UCSD-AML1 (cell line): ENCODE results near the gene VPS18.

ENCODE experiments used
- DNase-seq: peaks from one replicate; lab custom pipeline; 2025; ENCODE audit not compliant: unreplicated experiment; lab: John Stamatoyannopoulos, UW

The VPS18 gene

DNA sequence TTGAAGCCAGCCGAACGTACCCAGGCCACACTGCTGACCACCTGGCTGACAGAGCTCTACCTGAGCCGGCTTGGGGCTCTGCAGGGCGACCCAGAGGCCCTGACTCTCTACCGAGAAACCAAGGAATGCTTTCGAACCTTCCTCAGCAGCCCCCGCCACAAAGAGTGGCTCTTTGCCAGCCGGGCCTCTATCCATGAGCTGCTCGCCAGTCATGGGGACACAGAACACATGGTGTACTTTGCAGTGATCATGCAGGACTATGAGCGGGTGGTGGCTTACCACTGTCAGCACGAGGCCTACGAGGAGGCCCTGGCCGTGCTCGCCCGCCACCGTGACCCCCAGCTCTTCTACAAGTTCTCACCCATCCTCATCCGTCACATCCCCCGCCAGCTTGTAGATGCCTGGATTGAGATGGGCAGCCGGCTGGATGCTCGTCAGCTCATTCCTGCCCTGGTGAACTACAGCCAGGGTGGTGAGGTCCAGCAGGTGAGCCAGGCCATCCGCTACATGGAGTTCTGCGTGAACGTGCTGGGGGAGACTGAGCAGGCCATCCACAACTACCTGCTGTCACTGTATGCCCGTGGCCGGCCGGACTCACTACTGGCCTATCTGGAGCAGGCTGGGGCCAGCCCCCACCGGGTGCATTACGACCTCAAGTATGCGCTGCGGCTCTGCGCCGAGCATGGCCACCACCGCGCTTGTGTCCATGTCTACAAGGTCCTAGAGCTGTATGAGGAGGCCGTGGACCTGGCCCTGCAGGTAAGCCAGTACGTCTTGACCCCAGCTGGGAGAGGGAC lies 6.2 kb downstream of the VPS18 start:
- no peak for DNase-seq

DNA sequence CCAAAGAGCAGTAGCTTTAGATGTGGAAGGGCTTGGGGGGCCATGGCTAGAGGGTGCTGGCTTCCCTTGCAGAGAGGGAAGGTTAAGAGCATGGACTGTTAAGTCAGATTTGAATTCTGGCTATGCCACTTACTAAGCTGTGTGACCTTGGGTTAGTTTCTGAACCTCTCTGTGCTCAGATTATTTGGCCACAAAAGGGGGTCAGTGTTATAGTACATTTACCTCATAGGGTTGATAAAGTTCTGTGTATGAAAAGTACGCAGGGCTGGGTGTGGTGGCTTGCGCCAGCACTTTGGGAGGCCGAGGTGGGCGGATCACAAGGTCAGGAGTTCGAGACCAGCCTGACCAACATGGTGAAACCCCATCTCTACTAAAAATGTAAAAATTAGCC lies 6.8 kb downstream of the VPS18 start:
- DNase-seq, result no peak

DNA sequence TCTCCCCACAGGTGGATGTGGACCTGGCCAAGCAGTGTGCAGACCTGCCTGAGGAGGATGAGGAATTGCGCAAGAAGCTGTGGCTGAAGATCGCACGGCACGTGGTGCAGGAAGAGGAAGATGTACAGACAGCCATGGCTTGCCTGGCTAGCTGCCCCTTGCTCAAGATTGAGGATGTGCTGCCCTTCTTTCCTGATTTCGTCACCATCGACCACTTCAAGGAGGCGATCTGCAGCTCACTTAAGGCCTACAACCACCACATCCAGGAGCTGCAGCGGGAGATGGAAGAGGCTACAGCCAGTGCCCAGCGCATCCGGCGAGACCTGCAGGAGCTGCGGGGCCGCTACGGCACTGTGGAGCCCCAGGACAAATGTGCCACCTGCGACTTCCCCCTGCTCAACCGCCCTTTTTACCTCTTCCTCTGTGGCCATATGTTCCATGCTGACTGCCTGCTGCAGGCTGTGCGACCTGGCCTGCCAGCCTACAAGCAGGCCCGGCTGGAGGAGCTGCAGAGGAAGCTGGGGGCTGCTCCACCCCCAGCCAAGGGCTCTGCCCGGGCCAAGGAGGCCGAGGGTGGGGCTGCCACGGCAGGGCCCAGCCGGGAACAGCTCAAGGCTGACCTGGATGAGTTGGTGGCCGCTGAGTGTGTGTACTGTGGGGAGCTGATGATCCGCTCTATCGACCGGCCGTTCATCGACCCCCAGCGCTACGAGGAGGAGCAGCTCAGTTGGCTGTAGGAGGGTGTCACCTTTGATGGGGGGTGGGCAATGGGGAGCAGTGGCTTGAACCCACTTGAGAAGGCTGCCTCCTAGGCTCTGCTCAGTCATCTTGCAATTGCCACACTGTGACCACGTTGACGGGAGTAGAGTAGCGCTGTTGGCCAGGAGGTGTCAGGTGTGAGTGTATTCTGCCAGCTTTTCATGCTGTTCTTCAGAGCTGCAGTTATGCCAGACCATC lies 8.6 kb downstream of the VPS18 start:
- DNase-seq, result peak; percentile 32

DNA sequence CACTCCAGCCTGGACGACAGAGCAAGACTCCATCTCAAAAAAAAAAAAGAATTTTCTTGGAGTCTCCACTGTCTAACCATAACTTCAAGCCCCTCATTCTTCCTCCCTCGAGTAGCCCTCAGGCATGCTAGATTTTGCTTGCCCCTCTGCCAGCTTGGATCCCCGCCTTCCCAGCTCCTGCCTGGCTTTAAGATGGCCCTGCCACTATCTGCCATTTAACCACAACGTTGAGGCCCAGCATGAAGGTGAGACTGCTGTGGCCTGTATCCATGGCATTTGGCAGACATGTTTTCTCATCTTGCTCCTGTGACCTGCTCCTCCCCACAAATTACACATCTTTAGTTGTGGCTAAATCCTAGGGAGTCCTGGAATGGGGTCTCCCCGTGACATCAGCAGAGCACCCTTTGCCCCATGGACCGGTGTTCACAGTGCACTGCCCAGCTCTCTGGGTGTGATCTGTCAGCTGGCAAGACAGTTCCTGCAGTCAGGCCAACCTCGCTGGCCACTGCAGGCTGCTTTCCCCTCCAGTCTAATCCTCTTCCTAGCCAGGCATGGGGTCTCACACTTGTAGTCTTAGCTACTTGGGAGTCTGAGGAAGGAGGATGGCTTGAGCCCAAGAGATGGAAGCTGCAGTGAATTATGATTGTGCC lies 10.4 kb downstream of the VPS18 start:
- DNase-seq, result no peak

DNA sequence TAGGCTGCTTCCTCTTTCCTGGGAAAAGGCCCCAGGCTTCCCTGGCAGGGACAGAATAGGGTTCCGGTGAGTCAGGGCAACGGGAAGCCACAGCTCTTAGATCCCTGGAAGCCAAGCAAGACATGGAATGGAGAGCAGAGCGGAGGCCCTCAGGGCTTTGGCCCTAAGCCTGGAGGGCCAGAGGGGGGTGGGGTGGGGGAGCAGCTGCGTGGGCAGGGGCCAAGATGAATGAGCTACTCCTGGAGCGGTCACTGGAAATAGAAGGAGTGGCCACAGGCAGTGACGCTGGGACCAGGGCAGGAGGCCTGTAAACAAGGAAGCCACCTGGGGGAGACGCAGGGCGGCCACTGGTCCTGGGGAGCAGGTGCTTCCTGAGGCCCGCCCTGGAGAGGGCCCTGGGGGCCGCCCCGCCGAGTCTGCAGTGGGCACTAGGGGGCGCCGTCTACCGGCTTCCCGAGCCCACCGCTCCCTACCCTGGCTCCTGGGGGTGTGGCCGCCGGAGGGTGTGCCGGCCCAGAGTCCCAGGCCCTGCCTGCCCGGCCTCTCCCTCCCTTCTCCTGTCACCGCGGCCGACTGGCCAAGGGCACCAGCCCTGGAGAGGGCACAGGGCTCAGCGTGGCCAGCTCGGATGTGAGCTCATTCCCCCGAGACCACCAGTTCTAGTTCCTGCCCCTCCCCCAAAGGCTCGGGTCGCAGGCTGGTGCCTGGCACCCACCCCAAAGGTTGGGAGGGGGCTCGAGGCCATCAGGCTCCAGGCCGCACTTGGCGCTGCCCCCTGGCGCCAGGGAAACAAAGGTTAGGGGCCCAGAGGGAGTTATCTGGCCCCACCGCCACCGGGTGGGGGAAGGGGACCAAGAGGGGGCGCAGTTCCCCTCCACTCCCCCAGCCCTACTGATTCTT lies 12.1 kb downstream of the VPS18 start:
- DNase-seq, result peak; percentile 88

DNA sequence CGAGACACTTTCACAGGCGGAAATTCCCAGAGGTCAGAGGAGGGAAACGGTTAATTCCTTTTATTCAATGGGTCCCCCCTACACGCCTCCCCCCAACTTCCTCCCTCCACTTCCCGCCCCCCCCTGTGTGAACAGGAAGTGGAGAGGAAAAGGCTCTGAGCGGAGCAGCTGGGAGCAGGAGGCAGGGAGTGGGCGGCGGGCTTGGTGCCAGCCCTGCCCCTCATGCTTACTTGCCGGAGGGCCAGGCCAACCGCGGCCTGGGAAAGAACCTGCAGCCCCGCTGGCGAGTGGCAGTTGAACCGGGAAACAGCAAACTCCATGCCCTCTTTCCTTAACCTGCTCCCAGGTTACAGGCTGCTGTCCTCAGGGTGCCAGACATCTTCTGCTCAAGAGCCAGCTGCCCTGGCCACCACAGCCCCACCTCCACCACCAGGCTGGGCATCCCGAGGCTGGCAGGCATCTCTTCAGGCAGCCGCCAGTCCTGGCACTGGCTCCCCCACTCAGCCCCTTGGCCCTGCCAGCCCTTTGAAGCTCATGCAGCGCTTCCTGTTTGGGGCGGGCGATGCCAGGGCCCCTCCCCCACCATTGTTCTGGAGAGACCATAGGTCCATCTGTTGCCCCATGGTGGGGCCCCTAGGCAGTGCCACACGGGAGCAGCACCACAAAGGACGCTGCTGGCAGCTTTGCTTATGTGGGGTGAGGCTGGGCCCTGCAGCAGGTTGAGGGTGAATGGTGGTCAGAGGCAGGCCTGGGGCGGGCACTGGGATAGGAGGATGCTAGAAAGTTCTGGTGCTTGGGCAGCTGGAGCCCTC lies 12.9 kb downstream of the VPS18 start:
- peak; percentile 69 for DNase-seq

DNA sequence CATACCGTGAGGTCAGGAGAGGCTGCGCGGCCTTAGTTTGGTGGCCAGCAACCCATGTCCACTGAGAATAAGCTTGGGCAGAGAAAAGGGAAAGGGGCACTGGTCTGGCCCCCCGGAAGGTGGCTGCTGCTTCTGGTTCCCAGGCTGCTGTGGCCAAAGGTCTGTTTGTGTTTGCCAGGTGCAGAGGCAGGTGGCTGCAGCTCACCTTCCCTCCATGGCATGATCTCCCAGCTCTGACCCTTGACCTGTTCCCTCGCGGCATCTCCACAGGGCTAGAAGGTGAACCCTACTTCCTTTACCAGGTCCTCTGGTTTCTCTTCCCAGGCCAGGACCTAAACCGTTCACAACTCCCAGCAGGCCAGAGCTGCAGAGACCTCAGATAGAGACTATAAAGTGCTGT lies 13.8 kb downstream of the VPS18 start:
- no peak for DNase-seq

DNA sequence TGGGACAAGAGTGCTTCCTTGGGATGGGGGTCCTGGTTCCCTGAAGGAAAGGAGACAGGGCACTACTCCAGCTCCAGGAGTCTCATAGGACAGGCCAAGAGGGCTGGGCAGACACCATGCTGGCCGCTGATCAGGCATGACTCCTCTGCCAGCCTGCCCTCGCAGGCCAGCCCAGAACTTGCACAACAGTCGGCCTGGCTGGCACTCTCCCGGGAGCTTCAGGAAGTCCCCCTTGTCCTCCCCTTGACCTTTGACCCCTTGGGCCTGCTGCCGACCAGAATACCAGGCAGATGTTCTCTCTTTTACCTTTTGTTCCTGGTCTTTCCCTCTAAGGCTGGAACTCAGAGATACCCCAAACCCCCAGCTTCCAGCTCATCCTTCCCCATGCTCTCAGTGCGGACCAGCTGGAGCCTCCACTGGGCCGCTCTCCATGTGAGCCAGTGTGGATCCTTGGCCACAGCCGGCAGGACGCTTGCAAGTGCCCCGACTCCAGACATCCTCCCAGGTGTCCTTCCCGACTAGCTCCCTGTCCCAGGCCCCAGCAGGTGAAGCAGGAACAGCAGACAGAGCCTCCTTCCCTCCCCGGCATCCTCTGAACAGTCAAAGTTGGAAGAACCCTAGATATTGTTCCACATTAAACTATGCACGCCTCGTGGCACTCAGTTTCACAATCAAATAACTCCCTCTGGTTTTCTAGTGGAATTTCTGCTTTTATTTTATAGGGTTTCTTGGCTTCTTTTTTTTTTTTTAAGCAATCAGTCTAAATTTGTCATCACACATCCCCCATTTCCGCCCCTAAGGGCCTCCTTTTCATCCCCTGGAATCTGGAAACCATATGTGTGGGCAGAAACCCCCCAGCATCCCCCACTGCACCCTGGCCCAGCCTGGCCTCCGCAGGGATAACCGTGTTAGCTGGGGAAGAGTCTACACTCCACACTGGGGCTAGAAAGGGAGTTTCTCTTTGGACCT lies 15.7 kb downstream of the VPS18 start:
- DNase-seq, result no peak

DNA sequence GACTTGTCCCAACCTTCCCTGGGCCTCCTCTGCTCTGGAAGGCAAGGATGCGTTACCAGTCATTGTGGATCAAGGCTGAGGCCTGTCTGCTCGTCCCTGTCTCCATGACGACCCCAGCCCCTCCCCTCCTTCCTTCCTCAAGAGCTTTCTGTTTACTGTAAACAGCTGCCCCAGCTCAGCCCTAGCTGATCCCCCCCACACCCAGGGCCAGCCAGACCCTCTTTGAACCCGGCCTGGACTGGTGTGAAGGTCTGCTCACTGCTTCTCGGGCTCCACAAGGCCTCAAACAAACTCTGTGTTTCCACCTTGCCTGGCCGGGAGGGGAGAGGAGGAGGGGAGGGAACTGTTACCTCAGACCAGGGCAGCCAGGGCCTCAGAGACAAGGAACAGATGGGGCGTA lies 16.9 kb downstream of the VPS18 start:
- DNase-seq, result no peak

DNA sequence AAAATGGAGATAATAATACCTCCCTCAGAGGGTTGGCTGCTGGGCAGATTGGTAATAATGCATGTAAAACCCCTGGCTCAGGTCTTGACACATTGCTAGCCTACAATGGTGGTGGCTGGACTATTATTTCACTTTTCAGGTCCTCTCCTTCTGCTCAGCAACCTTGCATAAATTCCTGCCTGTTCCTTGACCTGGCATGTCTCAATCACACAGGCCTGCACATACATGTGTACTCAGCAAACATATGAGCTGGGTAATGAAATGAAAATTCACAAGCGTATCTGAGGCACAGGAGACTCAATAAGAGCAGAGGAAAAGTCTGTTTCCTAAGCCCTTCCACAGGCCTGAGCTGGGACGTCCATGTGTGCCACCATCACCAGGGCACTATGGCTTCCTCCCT lies 17.4 kb downstream of the VPS18 start:
- DNase-seq, result no peak

DNA sequence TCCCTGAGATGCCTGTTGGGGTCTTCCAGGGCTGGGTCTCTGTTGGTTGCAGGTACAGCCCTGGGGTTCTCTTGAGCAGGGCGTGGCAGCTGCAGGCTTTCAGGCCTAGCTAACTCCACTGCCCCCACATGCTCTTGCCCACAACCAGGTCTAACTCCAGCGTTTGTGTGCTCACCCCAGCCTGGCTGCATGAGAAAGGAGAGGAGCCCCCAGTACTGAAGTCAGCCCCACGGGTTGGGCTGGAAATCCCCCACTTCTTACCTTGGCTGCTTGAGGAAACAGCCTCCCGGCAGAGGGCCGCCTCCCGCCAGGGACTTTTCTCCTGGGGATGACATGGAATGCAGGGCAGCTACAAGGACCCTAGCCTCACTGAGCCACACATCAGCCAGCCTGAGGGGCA lies 18.2 kb downstream of the VPS18 start:
- no peak for DNase-seq

DNA sequence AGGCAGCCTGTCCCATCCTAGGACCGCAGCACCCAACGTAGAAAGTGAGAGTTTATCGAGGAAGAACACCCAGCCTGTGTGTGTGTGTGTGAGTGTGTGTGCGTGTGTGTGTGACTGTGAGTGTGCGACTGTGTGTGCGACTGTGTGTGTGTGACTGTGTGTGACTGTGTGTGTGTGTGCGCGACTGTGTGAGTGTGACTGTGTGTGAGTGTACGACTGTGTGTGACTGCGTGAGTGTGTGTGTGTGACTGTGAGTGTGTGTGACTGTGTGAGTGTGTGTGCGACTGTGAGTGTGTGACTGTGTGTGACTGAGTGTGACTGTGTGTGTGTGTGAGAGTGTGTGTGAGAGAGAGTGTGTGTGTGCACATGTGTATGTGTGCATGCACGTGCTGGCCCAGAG lies 19.8 kb downstream of the VPS18 start:
- no peak for DNase-seq

DNA sequence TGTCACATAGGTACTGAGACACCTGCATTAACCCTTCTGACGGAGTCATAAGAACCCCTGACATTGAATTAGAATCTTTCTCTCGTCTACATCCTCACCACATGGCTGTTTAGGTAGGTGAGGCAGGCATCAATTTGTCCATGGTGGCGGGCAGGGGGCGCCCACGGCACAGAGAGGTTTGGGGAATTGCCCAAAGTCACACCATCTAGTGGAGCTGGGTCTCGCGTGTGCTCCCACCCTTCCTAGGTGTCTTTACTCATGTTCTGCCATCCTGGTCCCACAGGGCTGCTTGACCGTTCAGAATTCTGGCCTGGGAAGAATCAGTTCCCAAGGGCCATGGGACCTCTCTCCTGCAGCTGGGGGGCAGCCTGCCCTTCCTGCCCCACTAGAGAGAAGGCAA lies 20.2 kb downstream of the VPS18 start:
- no peak for DNase-seq

DNA sequence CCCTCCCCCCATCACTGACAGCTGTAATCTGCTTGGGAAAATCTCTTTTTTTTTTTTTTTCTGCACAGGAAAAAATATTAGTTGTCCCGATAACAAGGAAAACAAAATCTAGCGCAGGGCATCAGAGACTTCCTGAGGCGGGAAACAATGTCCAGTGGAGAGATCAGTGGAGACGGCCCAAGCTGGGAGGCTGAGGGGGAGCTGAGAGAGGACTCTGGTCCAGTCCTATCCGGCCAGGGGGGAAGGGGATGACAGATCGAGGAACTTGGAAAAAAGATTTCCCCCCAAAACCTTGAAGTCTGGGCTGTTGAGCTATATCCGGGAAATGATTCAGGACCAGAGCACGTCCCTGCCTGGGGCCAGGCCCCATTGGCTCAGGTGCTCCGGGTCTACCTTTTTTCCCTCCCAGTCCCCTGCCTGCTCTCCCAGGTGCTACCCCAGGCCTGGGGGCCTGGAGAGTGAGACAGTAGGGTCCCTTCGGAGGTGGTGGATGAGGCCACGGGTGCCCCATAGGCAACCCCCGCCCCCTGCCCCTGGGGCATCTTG lies 20.9 kb downstream of the VPS18 start:
- DNase-seq, result no peak

DNA sequence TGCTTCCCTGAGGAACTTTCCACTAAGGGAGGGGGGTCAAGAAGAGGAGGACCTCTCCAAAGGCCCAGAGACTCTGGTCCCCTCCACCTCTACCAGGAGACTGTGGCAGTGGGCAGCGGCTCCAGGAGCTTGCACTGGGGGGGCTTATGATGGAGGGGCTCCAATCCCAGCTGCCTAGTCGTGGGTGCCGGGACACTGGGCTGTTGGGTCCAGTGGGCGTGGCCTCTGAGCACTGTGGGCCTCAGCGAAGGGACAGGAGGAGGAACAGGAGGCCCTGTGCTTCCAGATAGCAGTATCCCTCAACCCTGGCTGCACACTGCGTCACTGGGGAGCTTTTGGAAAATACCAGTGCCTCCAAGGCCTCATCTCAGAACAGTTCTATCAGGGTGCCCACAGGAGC lies 21.4 kb downstream of the VPS18 start:
- no peak for DNase-seq

DNA sequence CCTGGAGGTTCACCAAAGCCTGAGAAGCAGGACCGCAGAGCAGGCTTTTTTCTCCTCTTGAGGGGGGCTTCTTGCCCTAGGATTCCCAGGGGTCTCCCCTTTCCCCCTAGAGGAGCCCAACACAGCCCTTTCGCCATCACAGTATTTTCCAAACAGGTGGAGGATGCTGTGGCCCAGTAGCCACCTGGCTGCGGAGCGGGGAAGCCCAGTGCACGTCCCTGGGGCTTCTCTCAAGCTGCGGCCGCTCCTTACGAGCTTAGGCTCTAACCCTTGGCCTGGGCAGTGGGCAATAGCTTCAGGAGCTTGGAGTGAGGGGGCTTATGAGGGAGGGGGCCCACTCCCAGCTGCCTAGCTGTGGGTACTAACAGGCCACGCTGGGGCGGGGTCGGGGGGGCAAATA lies 23.3 kb downstream of the VPS18 start:
- no peak for DNase-seq

DNA sequence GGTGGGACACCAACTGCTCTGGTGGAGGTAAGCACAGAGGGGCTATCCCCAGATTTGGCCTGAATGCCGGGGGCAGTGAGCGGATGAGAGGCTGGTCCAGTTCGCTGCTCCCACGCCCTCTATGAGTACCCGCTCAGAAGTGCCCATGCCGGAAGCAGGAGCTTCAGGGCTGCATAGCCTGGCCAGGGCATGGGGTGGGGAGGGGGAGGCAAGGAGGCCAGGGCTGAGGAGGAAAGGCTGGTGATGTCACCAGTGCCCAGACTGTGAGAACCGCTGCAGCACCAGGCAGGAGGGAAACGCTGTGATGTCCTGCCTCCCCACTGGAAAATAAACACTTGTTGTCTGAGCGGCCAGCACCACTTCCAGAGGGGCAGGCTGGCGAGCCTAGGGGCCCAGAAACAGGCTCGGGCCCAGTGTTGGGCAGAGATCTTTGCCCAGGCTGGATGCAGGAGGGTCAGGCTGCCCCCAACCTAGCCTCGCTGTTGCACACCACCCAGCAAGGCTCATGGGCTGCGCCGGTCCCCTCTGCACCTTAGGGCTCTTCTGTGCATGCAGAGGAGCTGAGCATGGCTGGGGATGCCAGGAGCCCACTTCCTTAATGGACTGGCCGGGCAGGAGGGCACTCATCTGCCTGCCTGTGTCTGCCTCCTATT lies 24.0 kb downstream of the VPS18 start:
- DNase-seq, result no peak
